HepG2 (cell line): ENCODE measurements around the gene CACNG4. TPM values are rescaled to one million over a fixed set of nuclear protein-coding genes. Genes with fewer than 3 reads are reported as not detected.

Source experiments
- ATAC-seq: fragments of 200-7000 bp; cut with Tn5 transposase; 3 replicates; pipeline ENCODE4 v1.9.1; 2020; ENCODE audit warnings: mild to moderate bottlenecking, moderate library complexity
- BruUV-seq: library from RNA; stranded (reverse); fragments of 400-500 nt; replicated peaks from 2 replicates; lab custom pipeline; 2021; lab: Mats Ljungman, UMichigan
- CTCF ChIA-PET: fragments of 300-600 bp; formaldehyde crosslinking; extraction: SDS; loops from one replicate; lab custom pipeline; 2021; ENCODE audit warnings: low total read pairs, inconsistent platforms, low intra/inter-chr PET ratio; lab: Yijun Ruan, JAX
- POLR2A ChIA-PET: fragments of 350-600 bp; sonication (Branson Sonifier 250); formaldehyde crosslinking; loops from one replicate; lab custom pipeline; 2020; ENCODE audit warnings: antibody characterized with exemption, inconsistent platforms; lab: Yijun Ruan, JAX
- DNase-seq: peaks from one replicate; pipeline ENCODE4 v3.0.0-alpha.2; 2015; ENCODE audit warnings: low spot score
- FAIRE-seq: peaks from 3 replicates; lab custom pipeline; 2011; peaks lifted over from hg19 to GRCh38; lab: Jason Lieb, UNC
- H2AFZ ChIP-seq: one replicate; pipeline ENCODE4 v1.6.1; 2011; ENCODE audit warnings: low read length, inconsistent platforms
- H3K27ac ChIP-seq: fragments of 300-600 bp; 3 replicates; pipeline ENCODE4 v1.8.0; 2011; ENCODE audit warnings: mixed run types, mild to moderate bottlenecking, mixed read lengths, low read length, inconsistent platforms; ENCODE audit not compliant: insufficient read depth; ENCODE audit errors: extremely low read length
- H3K27me3 ChIP-seq, 2 experiments: fragments of 200-600 bp in 1 of 2; 2 replicates in 1 of 2; 3 replicates in 1 of 2; pipeline versions ENCODE4 v1.6.0 to v1.8.0; 2011; ENCODE audit warnings: low read length in 2 of 2, mild to moderate bottlenecking in 2 of 2, moderate library complexity in 2 of 2, inconsistent platforms in 1 of 2; ENCODE audit not compliant: insufficient read depth in 2 of 2, control insufficient read depth in 1 of 2
- H3K36me3 ChIP-seq, 2 experiments: fragments of 200-600 bp in 1 of 2; replicated peaks in 1 of 2; 2 replicates in 1 of 2; 3 replicates in 1 of 2; pipeline versions ENCODE4 v1.5.1 to v1.8.0; 2011; ENCODE audit warnings: low read length in 2 of 2, inconsistent platforms in 1 of 2; ENCODE audit not compliant: insufficient read depth in 2 of 2, control insufficient read depth in 1 of 2
- H3K4me1 ChIP-seq: 2 replicates; pipeline ENCODE4 v1.5.1; 2012; ENCODE audit warnings: low read length, inconsistent platforms; ENCODE audit not compliant: insufficient read depth
- H3K4me2 ChIP-seq: 2 replicates; pipeline ENCODE4 v1.6.0; 2011; ENCODE audit warnings: low read depth, low read length, inconsistent platforms
- H3K4me3 ChIP-seq, 3 experiments: fragments of 200-600 bp in 1 of 3; sonication (generic), shearing (Covaris generic) in 1 of 3; replicated peaks in 1 of 3; 2 replicates each; pipeline ENCODE4 v1.5.1; 2011 to 2016; ENCODE audit warnings: low read length in 3 of 3, inconsistent platforms in 2 of 3, low read depth in 2 of 3, mild to moderate bottlenecking in 2 of 3, control low read depth in 1 of 3, mixed read lengths in 1 of 3; ENCODE audit not compliant: insufficient read depth in 1 of 3
- H3K79me2 ChIP-seq: one replicate; pipeline ENCODE4 v1.6.1; 2011; ENCODE audit warnings: low read length, inconsistent platforms; ENCODE audit not compliant: insufficient read depth
- H3K9ac ChIP-seq: 2 replicates; pipeline ENCODE4 v1.6.0; 2011; ENCODE audit warnings: mild to moderate bottlenecking, low read depth, low read length, inconsistent platforms; ENCODE audit not compliant: insufficient read depth
- H3K9me3 ChIP-seq: 2 replicates; pipeline ENCODE4 v1.5.1; 2012; ENCODE audit warnings: mild to moderate bottlenecking, low read length
- H4K20me1 ChIP-seq: 2 replicates; pipeline ENCODE4 v1.6.0; 2011; ENCODE audit warnings: inconsistent platforms, mild to moderate bottlenecking, low read length, moderate library complexity; ENCODE audit not compliant: insufficient read depth
- ELF3 ChIP-seq: IDR thresholded peaks from 2 replicates; pipeline ENCODE4 v1.6.1; 2016; ENCODE audit warnings: missing genetic modification reagents, missing compliant biosample characterization
- ETV5 ChIP-seq: IDR thresholded peaks from 2 replicates; pipeline ENCODE4 v1.6.1; 2018; ENCODE audit warnings: missing biosample characterization, missing genetic modification reagents, inconsistent platforms, borderline replicate concordance
- FOXA3 ChIP-seq: IDR thresholded peaks from 2 replicates; pipeline ENCODE4 v1.6.1; 2016; ENCODE audit warnings: missing genetic modification reagents, missing compliant biosample characterization
- GABPA ChIP-seq, 2 experiments: IDR thresholded peaks; 2 replicates each; pipeline ENCODE4 v1.6.1; 2011 to 2016; ENCODE audit warnings: low read depth in 2 of 2, low read length in 1 of 2, missing biosample characterization in 1 of 2, missing genetic modification characterization in 1 of 2
- MXD1 ChIP-seq: sonication (generic); formaldehyde crosslinking; IDR thresholded peaks from 2 replicates; pipeline ENCODE4 v1.4.0; 2020; ENCODE audit warnings: mild to moderate bottlenecking, missing genetic modification reagents
- RARA ChIP-seq: IDR thresholded peaks from 2 replicates; pipeline ENCODE4 v1.6.1; 2016; ENCODE audit warnings: missing genetic modification reagents, missing compliant biosample characterization
- ZNF546 ChIP-seq: sonication (generic); formaldehyde crosslinking; conservative IDR thresholded peaks from 2 replicates; pipeline ENCODE4 v1.8.1; 2023; ENCODE audit warnings: mild to moderate bottlenecking, missing genetic modification reagents
- ZNF639 ChIP-seq: conservative IDR thresholded peaks from 2 replicates; pipeline ENCODE4 v1.6.1; 2018; ENCODE audit warnings: missing genetic modification reagents
- ZNF687 ChIP-seq: sonication (generic); formaldehyde crosslinking; IDR thresholded peaks from 2 replicates; pipeline ENCODE4 v1.5.1; 2020; ENCODE audit warnings: mild to moderate bottlenecking, missing genetic modification reagents, moderate library complexity
- ZNF710 ChIP-seq: sonication (generic); formaldehyde crosslinking; IDR thresholded peaks from 2 replicates; pipeline ENCODE4 v1.5.0; 2020; ENCODE audit warnings: mild to moderate bottlenecking, missing genetic modification reagents, borderline replicate concordance
- ZNF790 ChIP-seq: sonication (generic); formaldehyde crosslinking; IDR thresholded peaks from 2 replicates; pipeline ENCODE4 v1.8.0; 2022; ENCODE audit warnings: missing genetic modification reagents, mild to moderate bottlenecking, borderline replicate concordance
- WGBS: methylation state at CpG from one replicate; pipeline ENCODE4 v1.1.6; 2017; ENCODE audit warnings: low lambda C conversion rate; 5-methylcytosine and 5-hydroxymethylcytosine counted together
- in situ Hi-C: cut with HindIII; loops from 2 replicates; pipeline ENCODE4 v1.10.0; 2017; ENCODE audit warnings: low pct_unique_long_range_greater_than_20kb; ENCODE audit not compliant: extremely low pct_ligation_motif_present
- intact Hi-C: fragments of 100-400 bp; cut with micrococcal nuclease; formaldehyde crosslinking; loops from one replicate; pipeline ENCODE4 v1.10.0; 2022; ENCODE audit not compliant: unreplicated experiment
- polyA plus RNA-seq, 8 experiments: library from polyadenylated mRNA; depleted of rRNA in 3 of 8; stranded (reverse) in 7 of 8; unstranded in 1 of 8; fragments of >200 nt; fragmentation: Illumina TruSeq in 4 of 8; extraction: Trizol in 4 of 8; gene quantifications; 2 replicates each; pipeline versions ENCODE4 v1.2.1 to v1.2.3, GENCODE V29; 2011 to 2016; ENCODE audit warnings: low read depth in 4 of 8, missing spikeins in 1 of 8, mixed read lengths in 1 of 8; ENCODE audit not compliant: insufficient read depth in 1 of 8
- total RNA-seq, 5 experiments: library from RNA; depleted of rRNA; stranded (reverse); fragments of >200 nt; fragmentation: Illumina TruSeq; extraction: Trizol; gene quantifications; 2 replicates each; pipeline ENCODE4 v1.2.3, GENCODE V29; 2016; ENCODE audit warnings: low read depth in 1 of 5

Gene CACNG4
- total and polyA plus RNA-seq, 2 of the 13 experiments (the other 11 are each of a cell fraction or from before 2014, with no cell fraction given), result 0.09 TPM

- Histone ChIP-seq H3K27ac (no peak overlapping the region), H3K9ac (no peak overlapping the region), H3K4me3 (no peak overlapping the region), H3K79me2 (no peaks in the 10 kb centered on the region), H3K9me3 (no peaks in the 10 kb centered on the region), H3K4me1 (peaks cover 16% of the 10 kb centered on the region), H3K4me2 (no peak overlapping the region), H3K27me3 (peaks cover 10 to 25% of the 10 kb centered on the region in 2 experiments; a peak in 4 of 5 replicates), H3K36me3 (no peaks in the 10 kb centered on the region), H2AFZ (no peak overlapping the region), H4K20me1 (no peaks in the 10 kb centered on the region)
- DNase-seq (no peak), ATAC-seq (no peak), FAIRE-seq (no peak)
- ChIA-PET POLR2A (no interaction called here), CTCF (no interaction called here)
- BruUV-seq, result no TSS peak
- in situ Hi-C loops (no loop called here), intact Hi-C loops (no loop called here)
- TF ChIP-seq RARA (CRISPR knock-in tag), result 0 out of 2 replicates have a peak, but pooled peaks have one; percentile 30
- TF ChIP-seq MXD1 (CRISPR knock-in tag), result 0 out of 2 replicates have a peak, but pooled peaks have one; percentile 30
- TF ChIP-seq ETV5, result peak; percentile 25; the same call in 1 of the 2 replicates
- TF ChIP-seq ZNF687 (CRISPR knock-in tag), result peak; percentile 21
- no peak for TF ChIP-seq ZNF546 (CRISPR knock-in tag)
- no peak for TF ChIP-seq GABPA (IDR thresholded peaks at IDR 0.05; ENCODE audit: low read depth, low read length)
- TF ChIP-seq GABPA (CRISPR knock-in tag; IDR thresholded peaks at IDR 0.05; ENCODE audit: low read depth), result 0 out of 2 replicates have a peak, but pooled peaks have one; percentile 25
- peak; percentile 92; the same call in 1 of the 2 replicates for TF ChIP-seq ZNF790 (CRISPR knock-in tag)
- peak; percentile 37 for TF ChIP-seq FOXA3 (CRISPR knock-in tag)
- TF ChIP-seq ZNF710 (CRISPR knock-in tag), result no peak
- TF ChIP-seq ZNF639, result no peak
- TF ChIP-seq ELF3 (CRISPR knock-in tag), result 0 out of 2 replicates have a peak, but pooled peaks have one; percentile 24
- TF ChIP-seq, all 625 proteins: peak for 8
- WGBS, result 45% methylated on average over 8 of the region's 8 CpGs
Observed at GRCh38 chr17:67019809-67020208, 55.3 kb downstream of the CACNG4 start.
